IMR-90 (cell line): ENCODE measurements around the gene RASGEF1C. TPM values are rescaled to one million over a fixed set of nuclear protein-coding genes. Genes with fewer than 3 reads are reported as not detected.

Experiments used
- ATAC-seq: fragments of 200-7000 bp; cut with Tn5 transposase; 2 replicates; pipeline ENCODE4 v1.9.1; 2020; ENCODE audit warnings: low read depth, mild to moderate bottlenecking, moderate library complexity
- BruUV-seq: library from RNA; stranded (reverse); fragments of 400-500 nt; replicated peaks from 2 replicates; lab custom pipeline; 2021; lab: Mats Ljungman, UMichigan
- CTCF ChIA-PET: fragments of 300-600 bp; formaldehyde crosslinking; extraction: SDS; loops from one replicate; lab custom pipeline; 2021; ENCODE audit warnings: antibody characterized with exemption; lab: Yijun Ruan, JAX
- POLR2A ChIA-PET: fragments of 300-600 bp; sonication (Branson Sonifier 250); formaldehyde crosslinking; loops from one replicate; lab custom pipeline; 2022; ENCODE audit warnings: antibody characterized with exemption; ENCODE audit not compliant: unreplicated experiment; lab: Charles Lee
- DNase-seq: peaks from one replicate; pipeline ENCODE4 v3.0.0; 2013
- H2AFZ ChIP-seq: replicated peaks from 2 replicates; pipeline ENCODE3; 2013; ENCODE audit warnings: low read length, mild to moderate bottlenecking; ENCODE audit not compliant: poor library complexity
- H2AK5ac ChIP-seq: 2 replicates; pipeline ENCODE4 v1.6.1; 2013; ENCODE audit warnings: low read depth, low read length, inconsistent platforms
- H2AK9ac ChIP-seq: replicated peaks from 2 replicates; pipeline ENCODE3; 2013; ENCODE audit warnings: mild to moderate bottlenecking, low read depth, low read length, moderate library complexity; ENCODE audit not compliant: poor library complexity
- H2BK120ac ChIP-seq: 2 replicates; pipeline ENCODE4 v1.6.1; 2013; ENCODE audit warnings: low read depth, low read length, inconsistent platforms
- H2BK15ac ChIP-seq: 3 replicates; pipeline ENCODE4 v1.6.1; 2013; ENCODE audit warnings: low read depth, low read length, inconsistent platforms
- H2BK20ac ChIP-seq: 2 replicates; pipeline ENCODE4 v1.6.1; 2013; ENCODE audit warnings: low read depth, mild to moderate bottlenecking, inconsistent platforms, low read length, moderate library complexity
- H2BK5ac ChIP-seq: 2 replicates; pipeline ENCODE4 v1.6.1; 2013; ENCODE audit warnings: mild to moderate bottlenecking, low read depth, low read length, inconsistent platforms; ENCODE audit not compliant: poor library complexity, severe bottlenecking
- H3K14ac ChIP-seq: replicated peaks from 2 replicates; pipeline ENCODE4 v1.6.1; 2013; ENCODE audit warnings: low read depth, low read length, inconsistent platforms
- H3K18ac ChIP-seq: 2 replicates; pipeline ENCODE4 v1.6.1; 2013; ENCODE audit warnings: low read depth, low read length, control low read depth
- H3K23ac ChIP-seq: 2 replicates; pipeline ENCODE4 v1.6.1; 2013; ENCODE audit warnings: low read depth, low read length, inconsistent platforms
- H3K27ac ChIP-seq: 2 replicates; pipeline ENCODE4 v1.5.1; 2013; ENCODE audit warnings: mild to moderate bottlenecking, control low read depth, low read length; ENCODE audit not compliant: insufficient read depth
- H3K27me3 ChIP-seq: 2 replicates; pipeline ENCODE4 v1.6.1; 2013; ENCODE audit warnings: low read length; ENCODE audit not compliant: control insufficient read depth, insufficient read depth
- H3K36me3 ChIP-seq: 2 replicates; pipeline ENCODE4 v1.6.1; 2013; ENCODE audit warnings: low read length, mixed read lengths; ENCODE audit not compliant: control insufficient read depth, insufficient read depth
- H3K4ac ChIP-seq: 2 replicates; pipeline ENCODE4 v1.6.1; 2013; ENCODE audit warnings: low read depth, low read length, inconsistent platforms
- H3K4me1 ChIP-seq: 2 replicates; pipeline ENCODE4 v1.6.1; 2013; ENCODE audit warnings: low read length, mixed read lengths; ENCODE audit not compliant: control insufficient read depth, insufficient read depth
- H3K4me2 ChIP-seq: 2 replicates; pipeline ENCODE4 v1.6.1; 2013; ENCODE audit warnings: low read depth, mild to moderate bottlenecking, control low read depth, low read length, moderate library complexity
- H3K4me3 ChIP-seq: 2 replicates; pipeline ENCODE4 v1.5.1; 2013; ENCODE audit warnings: low read depth, mild to moderate bottlenecking, control low read depth, low read length, moderate library complexity; ENCODE audit not compliant: insufficient read depth
- H3K56ac ChIP-seq: 2 replicates; pipeline ENCODE4 v1.6.1; 2013; ENCODE audit warnings: low read length, inconsistent platforms; ENCODE audit not compliant: insufficient read depth; ENCODE audit errors: extremely low read depth
- H3K79me1 ChIP-seq, 2 experiments: 2 replicates each; pipeline ENCODE4 v1.6.1; 2013; ENCODE audit warnings: low read length in 2 of 2, inconsistent platforms in 1 of 2, low read depth in 1 of 2
- H3K9ac ChIP-seq: 2 replicates; pipeline ENCODE4 v1.6.1; 2013; ENCODE audit warnings: low read depth, low read length, control low read depth
- H3K9me1 ChIP-seq: 2 replicates; pipeline ENCODE4 v1.6.1; 2013; ENCODE audit warnings: low read length, inconsistent platforms; ENCODE audit not compliant: insufficient read depth
- H3K9me3 ChIP-seq: 2 replicates; pipeline ENCODE4 v1.6.1; 2013; ENCODE audit warnings: low read length; ENCODE audit not compliant: control insufficient read depth, insufficient read depth
- H4K20me1 ChIP-seq: 2 replicates; pipeline ENCODE4 v1.6.1; 2013; ENCODE audit warnings: low read length, inconsistent platforms; ENCODE audit not compliant: insufficient read depth
- H4K5ac ChIP-seq: 2 replicates; pipeline ENCODE4 v1.6.1; 2013; ENCODE audit warnings: mild to moderate bottlenecking, low read depth, low read length, control low read depth
- H4K8ac ChIP-seq, 2 experiments: 2 replicates each; pipeline ENCODE4 v1.6.1; 2013; ENCODE audit warnings: low read depth in 2 of 2, low read length in 2 of 2, control low read depth in 1 of 2, inconsistent platforms in 1 of 2
- H4K91ac ChIP-seq: 2 replicates; pipeline ENCODE4 v1.6.1; 2013; ENCODE audit warnings: low read depth, low read length, inconsistent platforms; ENCODE audit not compliant: insufficient read depth
- BHLHE40 ChIP-seq: fragments of 150-350 bp; IDR thresholded peaks from 2 replicates; pipeline ENCODE4 v1.6.1; 2016; ENCODE audit warnings: mild to moderate bottlenecking, low read depth, low read length
- CEBPB ChIP-seq: IDR thresholded peaks from 2 replicates; pipeline ENCODE4 v1.6.1; 2012; ENCODE audit warnings: low read depth, low read length, improper control_type of control experiment
- CHD1 ChIP-seq: IDR thresholded peaks from 2 replicates; pipeline ENCODE4 v1.6.1; 2012; ENCODE audit warnings: low read depth, low read length, improper control_type of control experiment
- FOS ChIP-seq: fragments of 150-350 bp; IDR thresholded peaks from 2 replicates; pipeline ENCODE4 v1.6.1; 2016; ENCODE audit warnings: low read depth, low read length
- MAZ ChIP-seq: IDR thresholded peaks from 2 replicates; pipeline ENCODE4 v1.6.1; 2012; ENCODE audit warnings: low read depth, mild to moderate bottlenecking, low read length, improper control_type of control experiment, moderate library complexity, borderline replicate concordance
- MXI1 ChIP-seq: IDR thresholded peaks from 2 replicates; pipeline ENCODE4 v1.6.1; 2012; ENCODE audit warnings: low read depth, mild to moderate bottlenecking, low read length, moderate library complexity, borderline replicate concordance
- NFE2L2 ChIP-seq: fragments of 150-350 bp; IDR thresholded peaks from 2 replicates; pipeline ENCODE4 v1.6.1; 2016; ENCODE audit warnings: low read depth, mild to moderate bottlenecking, low read length
- RAD21 ChIP-seq: IDR thresholded peaks from 2 replicates; pipeline ENCODE4 v1.6.1; 2012; ENCODE audit warnings: low read length, improper control_type of control experiment
- RFX5 ChIP-seq: IDR thresholded peaks from 2 replicates; pipeline ENCODE4 v1.8.0; 2012; ENCODE audit warnings: low read depth, mild to moderate bottlenecking, low read length, moderate library complexity
- USF2 ChIP-seq: fragments of 150-350 bp; IDR thresholded peaks from 2 replicates; pipeline ENCODE4 v1.6.1; 2017; ENCODE audit warnings: mild to moderate bottlenecking, antibody characterized with exemption, low read length, low read depth
- WGBS, 2 experiments: methylation state at CpG; one replicate each; pipeline versions ENCODE4 v1.1.5 to v1.1.7; 2013; ENCODE audit warnings: missing lambda C conversion rate in 2 of 2; ENCODE audit not compliant: insufficient read length in 1 of 2; ENCODE audit errors: extremely low coverage in 2 of 2; 5-methylcytosine and 5-hydroxymethylcytosine counted together
- dilution Hi-C: fragments of 300-500 bp; cut with HindIII; formaldehyde crosslinking; loops from one replicate; pipeline ENCODE4 v1.14.3; 2018; ENCODE audit warnings: low sequenced_read_pairs; ENCODE audit not compliant: unreplicated experiment
- in situ Hi-C: fragments of 300-500 bp; cut with MboI; formaldehyde crosslinking; loops from 3 replicates; pipeline ENCODE4 v1.14.3; 2019; ENCODE audit warnings: low sequenced_read_pairs, inconsistent platforms, mixed read lengths
- intact Hi-C: fragments of 100-400 bp; cut with micrococcal nuclease; formaldehyde crosslinking; loops from 2 replicates; pipeline ENCODE4 v1.10.0; 2022
- polyA plus RNA-seq, 3 experiments: library from polyadenylated mRNA; depleted of rRNA; stranded (reverse); fragments of >200 nt; gene quantifications; 2 replicates each; pipeline ENCODE4 v1.2.3, GENCODE V29; 2012; ENCODE audit warnings: low replicate concordance in 1 of 3
- total RNA-seq: library from RNA; depleted of rRNA; stranded (reverse); fragments of >200 nt; gene quantifications from 2 replicates; pipeline ENCODE4 v1.2.3, GENCODE V29; 2012

The RASGEF1C gene
- total and polyA plus RNA-seq, 2 of the 4 experiments (the other 2 are of a cell fraction): not detected

- H3K27ac ChIP-seq: no peak overlapping the region
- 73% methylated on average over 2 of the region's 11 CpGs; no CpG with 5 or more reads in 1 of the 2 experiments for WGBS, 2 experiments
- BruUV-seq: no TSS peak
- H3K9me3 ChIP-seq: no peaks in the 10 kb centered on the region
- H3K9me1 ChIP-seq: no peaks in the 10 kb centered on the region
- no peaks in the 10 kb centered on the region for H4K20me1 ChIP-seq
- H3K4ac ChIP-seq: no peak overlapping the region
- H4K5ac ChIP-seq: no peak overlapping the region
- dilution Hi-C loops: no loop called here
- H3K4me3 ChIP-seq: no peak overlapping the region
- no peaks in the 10 kb centered on the region for H3K36me3 ChIP-seq
- no peak overlapping the region for H3K14ac ChIP-seq
- no peak overlapping the region for H2BK120ac ChIP-seq
- no peak overlapping the region for H3K18ac ChIP-seq
- no peaks in the 10 kb centered on the region for H3K79me1 ChIP-seq
- peaks cover 1% of the 10 kb centered on the region; the same call in 1 of the 2 replicates for H3K4me1 ChIP-seq
- peak overlapping the region; percentile 63 for H2AFZ ChIP-seq
- in situ Hi-C loops: no loop called here
- TF ChIP-seq FOS (no peak), MAZ (no peak), MXI1 (no peak), CEBPB (no peak), NFE2L2 (no peak), BHLHE40 (no peak), CHD1 (no peak), RFX5 (no peak), USF2 (no peak), RAD21 (no peak)
- no peak overlapping the region for H3K9ac ChIP-seq
- ATAC-seq: no peak
- H2BK15ac ChIP-seq: no peak overlapping the region
- no peak for DNase-seq
- POLR2A ChIA-PET: no interaction called here
- H2AK5ac ChIP-seq: no peak overlapping the region
- no peak overlapping the region for H3K23ac ChIP-seq
- H2BK20ac ChIP-seq: no peak overlapping the region
- peaks cover 16% of the 10 kb centered on the region; the same call in 1 of the 2 replicates for H3K27me3 ChIP-seq
- no peak overlapping the region for H3K56ac ChIP-seq
- intact Hi-C loops: loop anchor here (10.0 kb wide), 1 partner anchor 398 kb away; no protein-coding TSS in a partner anchor
- no peak overlapping the region for H2AK9ac ChIP-seq
- CTCF ChIA-PET: interaction anchor here (1.4 kb wide), 1 partner anchor 122 kb away, joined by 3 read pairs; no protein-coding TSS in a partner anchor
- H4K8ac ChIP-seq: no peak overlapping the region
- H2BK5ac ChIP-seq: no peak overlapping the region
- H4K91ac ChIP-seq: no peak overlapping the region
- H3K4me2 ChIP-seq: no peak overlapping the region
Measured at GRCh38 chr5:180206993-180207392, 2.0 kb downstream of the RASGEF1C start.
